ENCODE data around the gene FRMD4A. TPM values are rescaled to one million over a fixed set of nuclear protein-coding genes. Genes with fewer than 3 reads are reported as not detected.

The FRMD4A gene
- total and polyA plus RNA-seq, 7 donors, result 2.9 to 9.1 (median 6.2) TPM

GRCh38 chr10:13681528-13681927, 649.2 kb downstream of the FRMD4A start:
- 75 to 86% (median 77%) methylated on average over 4 of the region's 4 CpGs for WGBS, 3 donors
- Histone ChIP-seq H3K4me1 (peaks cover 33% of the 10 kb centered on the region), H3K27me3 (ENCODE audit: insufficient read depth in 3 of 3, low read length in 2 of 3) (no peaks in the 10 kb centered on the region), H3K4me3 (no peak overlapping the region), H3K36me3 (ENCODE audit: insufficient read depth in 1 of 2, low read depth in 1 of 2) (peaks cover 0 to 6% of the 10 kb centered on the region in 2 donors), H3K27ac (no peak overlapping the region), H3K9me3 (no peaks in the 10 kb centered on the region)
- TF ChIP-seq CTCF (IDR thresholded peaks at IDR 0.05), result no peak
- intact Hi-C loops (cut with DNase I), result no loop called here
- ATAC-seq, result no peak
- no peak for DNase-seq

DNA sequence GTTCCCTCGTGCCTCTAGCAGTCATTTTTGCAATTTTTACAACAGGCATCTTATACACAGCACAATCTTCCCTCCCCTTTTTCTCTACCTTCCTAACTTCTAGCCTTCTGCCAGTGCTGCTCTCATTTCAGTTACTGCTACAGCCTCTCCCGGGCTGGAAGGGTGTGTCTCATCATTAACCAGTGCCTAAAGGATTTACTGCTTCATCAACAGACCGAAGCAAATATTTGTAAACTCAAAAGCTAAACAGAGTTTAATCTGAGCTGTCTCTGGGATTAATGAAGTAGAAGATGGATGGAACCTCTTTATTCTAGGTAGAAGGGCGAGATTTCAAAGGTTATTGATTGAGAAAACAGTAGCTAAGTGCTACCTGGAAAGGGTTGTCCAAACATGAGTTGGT, 649.6 kb downstream of the FRMD4A start:
- ATAC-seq, result no peak
- H3K27ac ChIP-seq, result no peak overlapping the region
- peaks cover 29% of the 10 kb centered on the region for H3K4me1 ChIP-seq
- DNase-seq, result no peak
- WGBS, 3 donors, result 60 to 74% (median 72%) methylated on average over 4 of the region's 4 CpGs
- no peaks in the 10 kb centered on the region for H3K9me3 ChIP-seq
- peaks cover 0 to 6% of the 10 kb centered on the region in 2 donors for H3K36me3 ChIP-seq (ENCODE audit: insufficient read depth in 1 of 2, low read depth in 1 of 2)
- no peaks in the 10 kb centered on the region for H3K27me3 ChIP-seq (ENCODE audit: insufficient read depth in 3 of 3, low read length in 2 of 3)
- intact Hi-C loops (cut with DNase I), result no loop called here
- H3K4me3 ChIP-seq, result no peak overlapping the region
- TF ChIP-seq CTCF (IDR thresholded peaks at IDR 0.05), result no peak

DNA sequence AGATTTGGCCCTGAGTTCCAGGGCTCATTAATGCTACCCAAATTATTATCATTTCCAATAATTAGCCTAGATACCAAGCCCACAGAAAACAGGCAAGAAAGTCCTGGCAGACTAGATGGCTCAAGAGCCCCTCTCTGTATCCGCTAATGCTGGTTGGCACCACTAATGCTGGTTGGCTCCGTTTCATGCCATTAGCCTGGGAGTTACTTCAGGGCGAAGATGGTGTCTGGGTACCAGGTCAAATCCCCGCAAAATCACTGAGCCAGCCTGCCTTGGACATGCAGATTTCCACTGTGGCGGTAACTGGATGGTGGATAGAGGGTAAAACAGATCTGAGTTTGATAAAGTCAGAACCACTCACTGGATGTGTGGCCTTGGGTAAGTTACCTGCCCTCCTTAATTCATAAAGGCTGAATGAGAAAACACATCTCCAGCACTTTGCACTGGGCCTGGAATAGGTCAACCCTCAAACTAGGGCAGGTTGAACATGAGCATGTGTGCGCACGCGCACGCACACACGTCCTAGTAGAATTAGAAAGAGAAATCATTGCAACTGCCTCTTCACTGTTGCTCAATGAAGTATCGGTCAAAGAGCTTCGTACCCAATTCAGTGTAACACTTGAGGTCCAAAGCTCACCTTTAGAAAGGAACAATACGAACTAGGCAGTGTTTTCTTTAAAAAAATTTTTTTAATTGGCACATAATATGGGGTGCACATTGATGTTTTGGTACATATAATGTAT, 652.5 kb downstream of the FRMD4A start:
- Histone ChIP-seq H3K9me3 (no peaks in the 10 kb centered on the region), H3K27me3 (ENCODE audit: insufficient read depth in 3 of 3, low read length in 2 of 3) (no peaks in the 10 kb centered on the region), H3K36me3 (ENCODE audit: insufficient read depth in 1 of 2, low read depth in 1 of 2) (peaks cover 0 to 6% of the 10 kb centered on the region in 2 donors), H3K4me3 (no peak overlapping the region), H3K27ac (no peak overlapping the region), H3K4me1 (peaks cover under 1% of the 10 kb centered on the region)
- intact Hi-C loops (cut with DNase I), result no loop called here
- 84 to 96% (median 84%) methylated on average over 13 of the region's 13 CpGs for WGBS, 3 donors
- no peak for ATAC-seq
- no peak for DNase-seq
- no peak for TF ChIP-seq CTCF (IDR thresholded peaks at IDR 0.05)

DNA sequence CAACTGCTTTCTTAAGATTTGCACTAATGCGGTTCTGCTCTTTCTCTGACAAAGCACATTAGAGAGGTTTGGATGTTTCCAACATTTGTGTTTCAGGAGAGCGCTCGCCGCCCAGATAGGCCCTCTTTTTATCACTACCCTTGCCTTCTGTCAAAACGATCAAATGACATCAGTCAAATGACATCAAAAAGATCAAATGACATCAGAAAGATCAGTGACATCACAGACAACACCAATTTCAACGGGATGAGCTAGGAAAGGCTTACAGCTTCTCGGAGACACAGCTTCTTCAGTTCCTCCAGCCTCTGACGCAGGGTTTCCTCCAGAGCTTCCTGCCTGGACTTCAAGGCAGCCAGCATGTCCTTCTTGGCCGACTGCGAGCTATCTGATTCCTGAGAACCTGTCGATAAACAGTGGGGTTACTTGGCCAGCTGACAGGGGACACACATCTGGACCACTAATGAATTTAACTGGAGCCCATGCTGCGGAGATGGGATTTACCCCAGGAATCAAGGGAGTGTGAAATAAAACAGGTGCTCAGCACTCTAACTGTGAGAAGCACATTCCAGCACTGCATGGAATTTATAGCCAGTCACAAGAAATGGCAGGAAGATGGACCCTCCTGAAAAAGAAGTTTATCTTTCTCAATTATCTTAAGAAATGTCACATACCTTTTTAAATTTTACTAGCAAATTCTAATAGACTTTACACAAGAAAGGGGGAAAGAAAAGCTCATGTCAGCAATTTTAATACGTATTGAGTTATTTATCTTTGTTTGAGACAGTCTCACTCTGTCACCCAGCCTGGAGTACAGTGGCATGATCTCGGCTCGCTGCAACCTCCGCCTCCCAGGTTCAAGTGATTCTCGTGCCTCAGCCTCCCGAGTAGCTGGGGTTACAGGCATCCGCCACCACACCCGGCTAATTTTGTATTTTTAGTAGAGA, 655.8 kb downstream of the FRMD4A start:
- Histone ChIP-seq H3K27me3 (ENCODE audit: insufficient read depth in 3 of 3, low read length in 2 of 3) (no peaks in the 10 kb centered on the region), H3K4me1 (no peaks in the 10 kb centered on the region), H3K27ac (no peak overlapping the region), H3K9me3 (no peaks in the 10 kb centered on the region), H3K4me3 (no peak overlapping the region), H3K36me3 (ENCODE audit: insufficient read depth in 1 of 2, low read depth in 1 of 2) (peaks cover 0 to 16% of the 10 kb centered on the region in 2 donors)
- TF ChIP-seq CTCF (IDR thresholded peaks at IDR 0.05), result no peak
- ATAC-seq (no peak), DNase-seq (no peak)
- intact Hi-C loops (cut with DNase I), result no loop called here
- 69 to 72% (median 70%) methylated on average over 20 of the region's 20 CpGs for WGBS, 3 donors

Data from psoas muscle (tissue), 8 donors.